GM19351 (cell line): ENCODE results near the gene LRFN2.

Experiments used
- ATAC-seq: cut with Tn5 transposase; IDR thresholded peaks from one replicate; pipeline ENCODE4 v1.9.1; 2021; ENCODE audit warnings: mild to moderate bottlenecking, moderate library complexity; ENCODE audit not compliant: unreplicated experiment

The LRFN2 gene

GRCh38 chr6:40545954-40546353, 41.2 kb downstream of the LRFN2 start:
- ATAC-seq: no peak

GRCh38 chr6:40543776-40544175, 43.4 kb downstream of the LRFN2 start:
- ATAC-seq: no peak

GRCh38 chr6:40543146-40543545, 44.0 kb downstream of the LRFN2 start:
- ATAC-seq: no peak

GRCh38 chr6:40542175-40542764, 44.9 kb downstream of the LRFN2 start:
- no peak for ATAC-seq

- no peak for ATAC-seq
These were observed 45.5 kb downstream of the LRFN2 start for GRCh38 chr6:40541556-40542174.

GRCh38 chr6:40540790-40541189, 46.4 kb downstream of the LRFN2 start:
- ATAC-seq: no peak

- ATAC-seq: no peak
These were observed 47.3 kb downstream of the LRFN2 start for GRCh38 chr6:40539853-40540252.

- ATAC-seq: no peak
These were observed 48.6 kb downstream of the LRFN2 start for GRCh38 chr6:40538556-40538955.

GRCh38 chr6:40537446-40537845, 49.7 kb downstream of the LRFN2 start:
- no peak for ATAC-seq

GRCh38 chr6:40536442-40536841, 50.7 kb downstream of the LRFN2 start:
- ATAC-seq: no peak

GRCh38 chr6:40535819-40536380, 51.3 kb downstream of the LRFN2 start:
- no peak for ATAC-seq

- no peak for ATAC-seq
These were observed 51.9 kb downstream of the LRFN2 start for GRCh38 chr6:40535110-40535818.

- no peak for ATAC-seq
These were observed 54.7 kb downstream of the LRFN2 start for GRCh38 chr6:40532349-40533000.

GRCh38 chr6:40529919-40530318, 57.2 kb downstream of the LRFN2 start:
- no peak for ATAC-seq

- ATAC-seq: no peak
These were observed 58.1 kb downstream of the LRFN2 start for GRCh38 chr6:40529040-40529439.

GRCh38 chr6:40528051-40528450, 59.1 kb downstream of the LRFN2 start:
- no peak for ATAC-seq

GRCh38 chr6:40526036-40526435, 61.1 kb downstream of the LRFN2 start:
- ATAC-seq: no peak

- no peak for ATAC-seq
These were observed 62.2 kb downstream of the LRFN2 start for GRCh38 chr6:40524797-40525585.

GRCh38 chr6:40523505-40524172, 63.5 kb downstream of the LRFN2 start:
- ATAC-seq: no peak

GRCh38 chr6:40521496-40521895, 65.7 kb downstream of the LRFN2 start:
- ATAC-seq: no peak
